HG02623 (cell line): Measurements from ENCODE around the gene DACT1.

Source experiments
- ATAC-seq: cut with Tn5 transposase; IDR thresholded peaks from one replicate; pipeline ENCODE4 v1.9.1; 2021; ENCODE audit warnings: moderate library complexity; ENCODE audit not compliant: unreplicated experiment

Gene DACT1

GRCh38 chr14:58635091-58635830 lies 2.5 kb upstream of the DACT1 start:
- ATAC-seq: no peak

- ATAC-seq: no peak
Measured at GRCh38 chr14:58636129-58636528, 1.6 kb upstream of the DACT1 start.

GRCh38 chr14:58637040-58637390 lies 747 bp upstream of the DACT1 start:
- ATAC-seq: no peak

- ATAC-seq: peak; percentile 23
Measured at GRCh38 chr14:58638231-58639197, 752 bp downstream of the DACT1 start.

GRCh38 chr14:58639198-58639565 lies 1.4 kb downstream of the DACT1 start:
- no peak for ATAC-seq

- ATAC-seq: no peak
Measured at GRCh38 chr14:58639842-58640484, 2.2 kb downstream of the DACT1 start.

- ATAC-seq: no peak
Measured at GRCh38 chr14:58640959-58641358, 3.2 kb downstream of the DACT1 start.

GRCh38 chr14:58641509-58641908 lies 3.7 kb downstream of the DACT1 start:
- ATAC-seq: no peak

- ATAC-seq: no peak
Measured at GRCh38 chr14:58643366-58643765, 5.6 kb downstream of the DACT1 start.

- ATAC-seq: no peak
Measured at GRCh38 chr14:58645641-58646040, 7.9 kb downstream of the DACT1 start.

- no peak for ATAC-seq
Measured at GRCh38 chr14:58646479-58646878, 8.7 kb downstream of the DACT1 start.

GRCh38 chr14:58647777-58648176 lies 10.0 kb downstream of the DACT1 start:
- ATAC-seq: no peak

GRCh38 chr14:58650857-58651256 lies 13.1 kb downstream of the DACT1 start:
- ATAC-seq: no peak

- no peak for ATAC-seq
Measured at GRCh38 chr14:58656671-58657411, 19.1 kb downstream of the DACT1 start.

GRCh38 chr14:58659061-58659460 lies 21.3 kb downstream of the DACT1 start:
- ATAC-seq: no peak

GRCh38 chr14:58659846-58660245 lies 22.1 kb downstream of the DACT1 start:
- ATAC-seq: no peak

GRCh38 chr14:58660407-58660806 lies 22.6 kb downstream of the DACT1 start:
- ATAC-seq: no peak

- ATAC-seq: no peak
Measured at GRCh38 chr14:58662018-58662417, 24.3 kb downstream of the DACT1 start.

GRCh38 chr14:58662759-58663158 lies 25.0 kb downstream of the DACT1 start:
- ATAC-seq: no peak

- ATAC-seq: no peak
Measured at GRCh38 chr14:58663494-58664111, 25.8 kb downstream of the DACT1 start.
